Caco-2 (cell line): Measurements from ENCODE around the gene B3GAT1. TPM values are rescaled to one million over a fixed set of nuclear protein-coding genes. Genes with fewer than 3 reads are reported as not detected.

Source experiments
- BruUV-seq: library from RNA; stranded (reverse); fragments of 400-500 nt; replicated peaks from 2 replicates; lab custom pipeline; 2021; lab: Mats Ljungman, UMichigan
- CTCF ChIA-PET: fragments of 300-600 bp; sonication (Branson Sonifier 250); formaldehyde crosslinking; loops from one replicate; lab custom pipeline; 2022; ENCODE audit warnings: antibody characterized with exemption; lab: Charles Lee
- POLR2A ChIA-PET: fragments of 300-600 bp; sonication (Branson Sonifier 250); formaldehyde crosslinking; loops from one replicate; lab custom pipeline; 2022; ENCODE audit warnings: antibody characterized with exemption; lab: Charles Lee
- DNase-seq, 2 experiments: peaks; one replicate each; pipeline versions ENCODE4 v3.0.0 to v3.0.0-alpha.2; 2020 to 2022
- H3K27me3 ChIP-seq: replicated peaks from 2 replicates; pipeline ENCODE4 v1.6.0; 2011; ENCODE audit warnings: low read length; ENCODE audit not compliant: control insufficient read depth, insufficient read depth
- H3K36me3 ChIP-seq: 2 replicates; pipeline ENCODE4 v1.5.1; 2011; ENCODE audit warnings: low read length; ENCODE audit not compliant: control insufficient read depth, insufficient read depth
- H3K4me1 ChIP-seq: fragments of 250-450 bp; sonication (Bioruptor Pico); 2 replicates; pipeline ENCODE4 v1.5.1; 2020; ENCODE audit warnings: mild to moderate bottlenecking
- H3K4me3 ChIP-seq: 2 replicates; pipeline ENCODE4 v1.5.1; 2011; ENCODE audit warnings: low read depth, mild to moderate bottlenecking, control low read depth, low read length
- H3K9me3 ChIP-seq: fragments of 250-450 bp; sonication (Bioruptor Pico); 2 replicates; pipeline ENCODE4 v1.5.1; 2020; ENCODE audit warnings: mild to moderate bottlenecking, moderate library complexity
- H3K27ac Mint-ChIP-seq: one replicate; pipeline ENCODE4 v1.8.0; 2022; ENCODE audit warnings: mixed read lengths; ENCODE audit not compliant: unreplicated experiment
- H3K27me3 Mint-ChIP-seq: one replicate; pipeline ENCODE4 v1.8.0; 2022; ENCODE audit warnings: mixed read lengths; ENCODE audit not compliant: insufficient read depth, unreplicated experiment
- H3K36me3 Mint-ChIP-seq: one replicate; pipeline ENCODE4 v1.8.0; 2022; ENCODE audit warnings: mild to moderate bottlenecking, mixed read lengths; ENCODE audit not compliant: insufficient read depth, unreplicated experiment
- H3K4me1 Mint-ChIP-seq: one replicate; pipeline ENCODE4 v1.8.0; 2022; ENCODE audit warnings: low read depth, mixed read lengths; ENCODE audit not compliant: unreplicated experiment
- H3K4me3 Mint-ChIP-seq: one replicate; pipeline ENCODE4 v1.8.0; 2022; ENCODE audit warnings: mild to moderate bottlenecking, moderate library complexity, mixed read lengths; ENCODE audit not compliant: unreplicated experiment
- H3K9me3 Mint-ChIP-seq: one replicate; pipeline ENCODE4 v1.8.0; 2022; ENCODE audit warnings: mixed read lengths; ENCODE audit not compliant: unreplicated experiment
- CTCF ChIP-seq, 2 experiments: fragments of 200-600 bp in 1 of 2; IDR thresholded peaks; 1 replicate in 1 of 2; 2 replicates in 1 of 2; pipeline versions ENCODE4 v1.5.1 to v1.8.0; 2011 to 2022; ENCODE audit warnings: antibody characterized with exemption in 1 of 2, control low read depth in 1 of 2, inconsistent platforms in 1 of 2, low read depth in 1 of 2, low read length in 1 of 2, mild to moderate bottlenecking in 1 of 2, moderate library complexity in 1 of 2; ENCODE audit not compliant: insufficient read depth in 1 of 2, severe bottlenecking in 1 of 2, unreplicated experiment in 1 of 2
- intact Hi-C: fragments of 100-400 bp; cut with micrococcal nuclease; formaldehyde crosslinking; loops from one replicate; pipeline ENCODE4 v1.10.0; 2022; ENCODE audit not compliant: unreplicated experiment
- total RNA-seq: library from RNA; stranded (reverse); gene quantifications from 2 replicates; pipeline ENCODE4 v1.2.3, GENCODE V29; 2022

Gene B3GAT1
- total RNA-seq, 1 experiment from 2014 or later: 0.11 TPM

- Mint-ChIP-seq H3K4me1 (peaks cover 30% of the 10 kb centered on the region), H3K27ac (no peak overlapping the region), H3K9me3 (no peaks in the 10 kb centered on the region), H3K27me3 (peaks cover 22% of the 10 kb centered on the region), H3K36me3 (no peaks in the 10 kb centered on the region), H3K4me3 (no peak overlapping the region)
- ChIA-PET CTCF (interaction anchor here (1.0 kb wide), 1 partner anchor 65 kb away, joined by 6 read pairs; no protein-coding TSS in a partner anchor), POLR2A (no interaction called here)
- no peaks in the 10 kb centered on the region for H3K36me3 ChIP-seq
- TF ChIP-seq CTCF (IDR thresholded peaks at IDR 0.05; ENCODE audit: insufficient read depth in 1 of 2, low read depth in 1 of 2, low read length in 1 of 2, severe bottlenecking in 1 of 2, unreplicated experiment in 1 of 2): no peak
- H3K9me3 ChIP-seq: no peaks in the 10 kb centered on the region
- peaks cover 11% of the 10 kb centered on the region for H3K4me1 ChIP-seq
- BruUV-seq: no TSS peak
- no peak for DNase-seq
- H3K27me3 ChIP-seq: no peaks in the 10 kb centered on the region
- H3K4me3 ChIP-seq: no peak overlapping the region
- intact Hi-C loops: loop anchor here (5.0 kb wide), 1 partner anchor 82 kb away; the partner anchor contains the start of genes ACAD8 and THYN1
Measured at GRCh38 chr11:134333946-134334345, 78.1 kb downstream of the B3GAT1 start.

GRCh38 chr11:134333312-134333711 is 78.7 kb downstream of the B3GAT1 start:
- no peaks in the 10 kb centered on the region for H3K36me3 Mint-ChIP-seq
- H3K27me3 Mint-ChIP-seq: peaks cover 22% of the 10 kb centered on the region
- Histone ChIP-seq H3K27me3 (no peaks in the 10 kb centered on the region), H3K36me3 (no peaks in the 10 kb centered on the region), H3K4me3 (no peak overlapping the region), H3K4me1 (peaks cover 11% of the 10 kb centered on the region), H3K9me3 (no peaks in the 10 kb centered on the region)
- POLR2A ChIA-PET: no interaction called here
- peaks cover 30% of the 10 kb centered on the region for H3K4me1 Mint-ChIP-seq
- BruUV-seq: no TSS peak
- CTCF ChIA-PET: interaction anchor here (1.0 to 1.7 kb wide), 2 partner anchors 48 to 64 kb away, joined by 5 to 6 read pairs; no protein-coding TSS in a partner anchor
- DNase-seq: no peak
- H3K4me3 Mint-ChIP-seq: peak overlapping the region; percentile 86
- intact Hi-C loops: loop anchor here (5.0 kb wide), 1 partner anchor 81 kb away; the partner anchor contains the start of genes ACAD8 and THYN1
- H3K9me3 Mint-ChIP-seq: no peaks in the 10 kb centered on the region
- TF ChIP-seq CTCF (IDR thresholded peaks at IDR 0.05; ENCODE audit: insufficient read depth in 1 of 2, low read depth in 1 of 2, low read length in 1 of 2, severe bottlenecking in 1 of 2, unreplicated experiment in 1 of 2): no peak
- no peak overlapping the region for H3K27ac Mint-ChIP-seq

GRCh38 chr11:134332782-134333181 is 79.3 kb downstream of the B3GAT1 start:
- no peaks in the 10 kb centered on the region for H3K36me3 Mint-ChIP-seq
- Histone ChIP-seq H3K4me1 (peaks cover 11% of the 10 kb centered on the region), H3K9me3 (no peaks in the 10 kb centered on the region), H3K36me3 (no peaks in the 10 kb centered on the region), H3K27me3 (no peaks in the 10 kb centered on the region), H3K4me3 (peak overlapping the region; percentile 90)
- intact Hi-C loops: loop anchor here (5.0 kb wide), 1 partner anchor 80 kb away; the partner anchor contains the start of genes ACAD8 and THYN1
- TSS peak; percentile 28 for BruUV-seq
- H3K4me1 Mint-ChIP-seq: peaks cover 30% of the 10 kb centered on the region
- no peak for DNase-seq
- peak overlapping the region; percentile 86 for H3K4me3 Mint-ChIP-seq
- H3K27me3 Mint-ChIP-seq: peaks cover 22% of the 10 kb centered on the region
- no peaks in the 10 kb centered on the region for H3K9me3 Mint-ChIP-seq
- ChIA-PET POLR2A (no interaction called here), CTCF (interaction anchor here (1.0 to 1.7 kb wide), 2 partner anchors 8 to 48 kb away, joined by 5 to 7 read pairs; no protein-coding TSS in a partner anchor)
- no peak for TF ChIP-seq CTCF (IDR thresholded peaks at IDR 0.05; ENCODE audit: insufficient read depth in 1 of 2, low read depth in 1 of 2, low read length in 1 of 2, severe bottlenecking in 1 of 2, unreplicated experiment in 1 of 2)
- peak overlapping the region; percentile 33 for H3K27ac Mint-ChIP-seq
